GM13977 (cell line): ENCODE data around the gene CYP4F8.

ENCODE experiments used
- DNase-seq: peaks from one replicate; pipeline ENCODE4 v3.0.0; 2012; ENCODE audit warnings: low spot score
- in situ Hi-C: fragments of 300-500 bp; cut with MboI; formaldehyde crosslinking; loops from one replicate; pipeline ENCODE4 v1.12.0; 2022; ENCODE audit warnings: low sequenced_read_pairs, low pct_unique_long_range_greater_than_20kb, mixed read lengths, inconsistent platforms; ENCODE audit not compliant: unreplicated experiment
- TF ChIP-seq, protein P1 (sequence below): IDR thresholded peaks from 2 replicates; pipeline ENCODE4 v1.5.1; 2012; ENCODE audit warnings: mild to moderate bottlenecking, control low read depth; ENCODE audit not compliant: insufficient read depth; ENCODE audit errors: extremely low read depth, missing control alignments

The CYP4F8 gene

DNA sequence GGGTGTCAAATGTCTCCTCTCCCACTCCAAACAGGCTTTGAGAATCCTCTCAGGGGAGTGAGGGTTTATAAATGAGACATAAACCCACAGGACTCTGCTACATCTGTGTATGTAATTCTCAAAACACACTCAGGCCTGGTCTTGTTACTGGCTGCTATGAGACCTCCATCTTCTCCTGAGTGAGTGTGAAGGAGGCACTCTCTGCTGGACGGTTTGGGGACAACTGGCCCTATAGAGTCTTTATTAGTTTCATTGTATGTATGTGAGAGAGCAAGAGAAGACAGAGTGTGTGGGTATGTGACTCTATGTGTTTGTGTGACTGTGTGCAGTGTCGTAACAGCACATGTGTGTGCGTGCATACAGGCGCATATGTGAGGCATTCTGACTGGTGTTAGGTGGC, 48.2 kb downstream of the CYP4F8 start:
- TF ChIP-seq, protein P1, sequence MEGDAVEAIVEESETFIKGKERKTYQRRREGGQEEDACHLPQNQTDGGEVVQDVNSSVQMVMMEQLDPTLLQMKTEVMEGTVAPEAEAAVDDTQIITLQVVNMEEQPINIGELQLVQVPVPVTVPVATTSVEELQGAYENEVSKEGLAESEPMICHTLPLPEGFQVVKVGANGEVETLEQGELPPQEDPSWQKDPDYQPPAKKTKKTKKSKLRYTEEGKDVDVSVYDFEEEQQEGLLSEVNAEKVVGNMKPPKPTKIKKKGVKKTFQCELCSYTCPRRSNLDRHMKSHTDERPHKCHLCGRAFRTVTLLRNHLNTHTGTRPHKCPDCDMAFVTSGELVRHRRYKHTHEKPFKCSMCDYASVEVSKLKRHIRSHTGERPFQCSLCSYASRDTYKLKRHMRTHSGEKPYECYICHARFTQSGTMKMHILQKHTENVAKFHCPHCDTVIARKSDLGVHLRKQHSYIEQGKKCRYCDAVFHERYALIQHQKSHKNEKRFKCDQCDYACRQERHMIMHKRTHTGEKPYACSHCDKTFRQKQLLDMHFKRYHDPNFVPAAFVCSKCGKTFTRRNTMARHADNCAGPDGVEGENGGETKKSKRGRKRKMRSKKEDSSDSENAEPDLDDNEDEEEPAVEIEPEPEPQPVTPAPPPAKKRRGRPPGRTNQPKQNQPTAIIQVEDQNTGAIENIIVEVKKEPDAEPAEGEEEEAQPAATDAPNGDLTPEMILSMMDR: no peak
- in situ Hi-C loops: no loop called here
- no peak for DNase-seq

DNA sequence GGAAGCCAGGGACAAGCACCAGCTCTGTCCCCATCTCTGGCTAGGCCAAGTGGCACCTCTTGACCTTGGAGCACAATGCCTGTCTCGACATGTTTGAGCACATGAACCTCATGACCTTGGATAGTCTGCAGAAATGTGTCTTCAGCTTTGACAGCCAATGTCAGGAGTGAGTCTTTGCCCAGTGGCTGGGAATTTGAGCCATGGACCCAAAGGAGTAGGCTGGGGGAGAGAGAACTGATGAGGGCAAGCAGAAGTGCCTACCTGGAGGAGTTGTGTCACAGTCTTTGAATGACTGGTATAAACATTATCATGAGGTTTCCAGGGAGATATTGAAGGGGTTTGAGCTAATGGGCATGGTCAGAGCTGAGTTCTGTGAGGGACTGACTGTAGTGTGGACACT, 51.2 kb downstream of the CYP4F8 start:
- TF ChIP-seq, protein P1: no peak
- DNase-seq: no peak
- in situ Hi-C loops: no loop called here

DNA sequence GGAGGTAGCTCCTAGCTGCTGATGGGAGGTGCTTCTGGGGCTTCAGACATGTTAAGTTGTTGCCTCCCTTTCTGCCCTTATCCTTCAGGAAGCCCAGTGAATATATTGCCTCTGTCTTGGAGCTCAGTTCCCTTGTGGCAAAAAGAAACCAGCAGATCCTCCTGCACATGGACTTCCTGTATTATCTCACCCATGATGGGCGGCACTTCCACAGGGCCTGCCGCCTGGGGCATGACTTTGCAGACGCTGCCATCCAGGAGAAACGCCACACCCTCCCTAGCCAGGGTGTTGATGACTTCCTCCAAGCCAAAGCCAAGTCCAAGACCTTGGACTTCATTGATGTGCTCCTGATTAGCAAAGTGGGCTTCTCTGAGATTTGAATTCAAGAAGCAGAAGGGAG, 51.9 kb downstream of the CYP4F8 start:
- no peak for DNase-seq
- in situ Hi-C loops: no loop called here
- TF ChIP-seq, protein P1: no peak

DNA sequence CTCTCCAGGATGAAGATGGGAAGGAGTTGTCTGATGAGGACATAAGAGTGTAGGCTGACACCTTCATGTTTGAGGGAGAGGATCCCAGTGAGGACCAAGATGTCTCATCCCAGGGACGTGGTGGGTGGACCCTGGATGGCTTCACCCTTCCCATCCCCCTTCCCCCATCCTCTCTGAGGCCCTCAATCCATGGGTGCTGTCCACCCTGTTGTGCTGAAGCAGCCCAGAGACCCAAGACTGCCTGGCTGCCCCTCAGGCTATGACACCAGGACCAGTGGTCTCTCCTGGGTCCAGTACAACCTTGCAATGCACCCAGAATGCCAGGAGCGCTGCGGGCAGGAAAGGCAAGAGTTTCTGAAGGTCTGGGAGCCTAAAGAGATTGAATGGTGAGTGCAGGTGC, 54.4 kb downstream of the CYP4F8 start:
- TF ChIP-seq, protein P1: no peak
- no peak for DNase-seq
- in situ Hi-C loops: no loop called here

DNA sequence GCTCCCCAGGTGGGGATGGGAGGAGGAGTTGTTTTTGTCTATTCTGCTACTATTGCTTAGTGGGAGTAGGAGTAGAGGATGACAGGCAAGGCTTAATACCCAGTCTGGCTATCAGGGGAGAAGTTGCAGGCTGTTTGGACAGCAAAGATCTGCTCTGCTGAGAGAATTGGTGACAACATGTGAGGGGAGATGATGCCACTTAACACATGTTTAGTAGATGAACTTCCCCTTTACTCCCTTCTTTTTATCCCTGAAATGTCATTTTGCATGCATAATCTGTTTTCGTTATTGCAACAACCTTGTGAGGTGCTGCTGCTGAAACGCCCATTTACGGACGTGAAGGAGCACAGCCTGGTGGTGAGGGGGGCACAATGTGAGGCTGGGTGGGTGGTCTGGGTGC, 54.9 kb downstream of the CYP4F8 start:
- in situ Hi-C loops: no loop called here

DNA sequence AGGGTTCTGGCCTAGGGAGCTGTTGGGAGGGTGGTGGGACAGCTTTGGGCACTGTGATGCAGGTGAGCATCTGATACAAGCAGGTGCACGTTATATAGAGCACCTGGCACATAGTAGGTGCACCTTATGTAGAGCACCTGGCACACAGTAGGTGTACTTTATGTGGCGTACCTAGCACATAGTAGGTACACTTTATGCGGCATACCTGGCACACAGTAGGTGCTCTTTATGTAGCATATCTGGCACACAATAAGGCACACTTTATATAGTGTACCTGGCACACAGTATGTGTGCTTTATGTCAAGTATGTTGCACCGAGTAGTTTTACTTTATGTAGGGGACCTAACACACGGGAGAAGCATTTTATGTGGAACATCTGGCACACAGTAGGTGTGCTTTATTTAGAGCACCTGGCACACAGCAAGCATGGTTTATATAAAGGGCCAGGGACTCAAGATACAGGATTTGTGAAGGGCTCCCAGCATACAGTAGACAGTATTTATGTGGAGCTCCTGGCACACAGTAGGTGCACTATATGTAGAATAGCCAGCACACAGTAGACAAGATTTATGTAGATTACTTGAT, 56.3 kb downstream of the CYP4F8 start:
- DNase-seq: no peak
- TF ChIP-seq, protein P1: no peak
- in situ Hi-C loops: no loop called here

More for the DNA sequence above, 54.9 kb downstream of the CYP4F8 start:
- DNase-seq: no peak
- TF ChIP-seq, protein P1: no peak
